Adipocyte (in vitro differentiated cells): ENCODE results near the gene CEP170B.
"Not testable (repeated sequence)": the region's sequence is repeated elsewhere in the genome, so short reads cannot be mapped to it uniquely, and the experiment has no call there.

Experiments used
- DNase-seq: peaks from one replicate; pipeline ENCODE4 v3.0.0-alpha.2; 2015; ENCODE audit warnings: low read depth
- H3K27me3 ChIP-seq: replicated peaks from 2 replicates; pipeline ENCODE4 v1.7.0; 2013; ENCODE audit warnings: mild to moderate bottlenecking, low read length, moderate library complexity; ENCODE audit not compliant: control insufficient read depth, insufficient read depth
- H3K36me3 ChIP-seq: 2 replicates; pipeline ENCODE4 v1.7.0; 2013; ENCODE audit warnings: low read length, mild to moderate bottlenecking, moderate library complexity; ENCODE audit not compliant: control insufficient read depth, insufficient read depth, severe bottlenecking
- H3K4me1 ChIP-seq: 2 replicates; pipeline ENCODE4 v1.7.0; 2013; ENCODE audit warnings: mild to moderate bottlenecking, low read length, moderate library complexity; ENCODE audit not compliant: control insufficient read depth, insufficient read depth
- H3K4me3 ChIP-seq: 2 replicates; pipeline ENCODE4 v1.7.0; 2013; ENCODE audit warnings: mild to moderate bottlenecking, low read length, moderate library complexity
- H3K9ac ChIP-seq: 2 replicates; pipeline ENCODE4 v1.7.0; 2013; ENCODE audit warnings: mild to moderate bottlenecking, low read length, moderate library complexity
- H3K9me3 ChIP-seq: 2 replicates; pipeline ENCODE4 v1.7.0; 2013; ENCODE audit warnings: mild to moderate bottlenecking, low read length, moderate library complexity; ENCODE audit not compliant: control insufficient read depth

The CEP170B gene

GRCh38 chr14:104845834-104846441, 19.1 kb upstream of the CEP170B start:
- no peaks in the 10 kb centered on the region for H3K9me3 ChIP-seq
- H3K27me3 ChIP-seq, result peaks cover 48% of the 10 kb centered on the region

GRCh38 chr14:104852280-104852663, 12.8 kb upstream of the CEP170B start:
- H3K4me3 ChIP-seq, result no peak overlapping the region
- H3K4me1 ChIP-seq, result no peaks in the 10 kb centered on the region
- H3K9me3 ChIP-seq, result no peaks in the 10 kb centered on the region
- H3K27me3 ChIP-seq, result peaks cover 24% of the 10 kb centered on the region
- no peak for DNase-seq
- H3K9ac ChIP-seq, result no peak overlapping the region
- H3K36me3 ChIP-seq, result no peaks in the 10 kb centered on the region

More at GRCh38 chr14:104845834-104846441, 19.1 kb upstream of the CEP170B start:
- Histone ChIP-seq H3K9ac (no peak overlapping the region), H3K4me3 (no peak overlapping the region), H3K36me3 (no peaks in the 10 kb centered on the region), H3K4me1 (peaks cover 12% of the 10 kb centered on the region)
- DNase-seq, result no peak

GRCh38 chr14:104855532-104856090, 9.5 kb upstream of the CEP170B start:
- H3K9ac ChIP-seq, result no peak overlapping the region
- no peak overlapping the region for H3K4me3 ChIP-seq
- H3K9me3 ChIP-seq, result no peaks in the 10 kb centered on the region
- no peaks in the 10 kb centered on the region for H3K36me3 ChIP-seq
- no peaks in the 10 kb centered on the region for H3K4me1 ChIP-seq
- peaks cover 18% of the 10 kb centered on the region for H3K27me3 ChIP-seq
- DNase-seq, result no peak

GRCh38 chr14:104856157-104856868, 8.8 kb upstream of the CEP170B start:
- Histone ChIP-seq H3K9me3 (no peaks in the 10 kb centered on the region), H3K36me3 (no peaks in the 10 kb centered on the region), H3K9ac (no peak overlapping the region), H3K27me3 (peaks cover 18% of the 10 kb centered on the region), H3K4me1 (no peaks in the 10 kb centered on the region), H3K4me3 (no peak overlapping the region)
- no peak for DNase-seq

GRCh38 chr14:104856869-104857860, 7.9 kb upstream of the CEP170B start:
- no peak for DNase-seq
- Histone ChIP-seq H3K27me3 (peaks cover 10% of the 10 kb centered on the region), H3K9me3 (no peaks in the 10 kb centered on the region), H3K4me3 (no peak overlapping the region), H3K4me1 (no peaks in the 10 kb centered on the region), H3K36me3 (no peaks in the 10 kb centered on the region), H3K9ac (no peak overlapping the region)

GRCh38 chr14:104857931-104858330, 7.1 kb upstream of the CEP170B start:
- not testable (repeated sequence) for H3K36me3 ChIP-seq, H3K27me3 ChIP-seq, H3K9me3 ChIP-seq, H3K4me1 ChIP-seq, H3K4me3 ChIP-seq, DNase-seq, H3K9ac ChIP-seq

- Histone ChIP-seq H3K9me3 (no peaks in the 10 kb centered on the region), H3K27me3 (peaks cover under 1% of the 10 kb centered on the region), H3K4me3 (no peak overlapping the region), H3K4me1 (no peaks in the 10 kb centered on the region), H3K36me3 (no peaks in the 10 kb centered on the region), H3K9ac (no peak overlapping the region)
- DNase-seq, result no peak
Measured at GRCh38 chr14:104858811-104859426, 6.1 kb upstream of the CEP170B start.

- no peak for DNase-seq
- peaks cover 3% of the 10 kb centered on the region for H3K4me1 ChIP-seq
- H3K36me3 ChIP-seq, result no peaks in the 10 kb centered on the region
- no peaks in the 10 kb centered on the region for H3K27me3 ChIP-seq
- no peak overlapping the region for H3K4me3 ChIP-seq
- H3K9me3 ChIP-seq, result no peaks in the 10 kb centered on the region
- no peak overlapping the region for H3K9ac ChIP-seq
Measured at GRCh38 chr14:104859900-104860299, 5.2 kb upstream of the CEP170B start.

- no peak for DNase-seq
- Histone ChIP-seq H3K27me3 (no peaks in the 10 kb centered on the region), H3K36me3 (no peaks in the 10 kb centered on the region), H3K9ac (no peak overlapping the region), H3K9me3 (no peaks in the 10 kb centered on the region), H3K4me1 (peaks cover 3% of the 10 kb centered on the region), H3K4me3 (no peak overlapping the region)
Measured at GRCh38 chr14:104860414-104860813, 4.7 kb upstream of the CEP170B start.

- DNase-seq, result no peak
- Histone ChIP-seq H3K27me3 (no peaks in the 10 kb centered on the region), H3K36me3 (no peaks in the 10 kb centered on the region), H3K9ac (no peak overlapping the region), H3K4me3 (no peak overlapping the region), H3K9me3 (no peaks in the 10 kb centered on the region), H3K4me1 (peaks cover 21% of the 10 kb centered on the region)
Measured at GRCh38 chr14:104863131-104863862, 1.8 kb upstream of the CEP170B start.
